IMR-90 (cell line): Measurements from ENCODE around the gene PDE8B. TPM values are rescaled to one million over a fixed set of nuclear protein-coding genes. Genes with fewer than 3 reads are reported as not detected.

ENCODE experiments used
- ATAC-seq: fragments of 200-7000 bp; cut with Tn5 transposase; 2 replicates; pipeline ENCODE4 v1.9.1; 2020; ENCODE audit warnings: low read depth, mild to moderate bottlenecking, moderate library complexity
- BruUV-seq: library from RNA; stranded (reverse); fragments of 400-500 nt; replicated peaks from 2 replicates; lab custom pipeline; 2021; lab: Mats Ljungman, UMichigan
- CTCF ChIA-PET: fragments of 300-600 bp; formaldehyde crosslinking; extraction: SDS; loops from one replicate; lab custom pipeline; 2021; ENCODE audit warnings: antibody characterized with exemption; lab: Yijun Ruan, JAX
- POLR2A ChIA-PET: fragments of 300-600 bp; sonication (Branson Sonifier 250); formaldehyde crosslinking; loops from one replicate; lab custom pipeline; 2022; ENCODE audit warnings: antibody characterized with exemption; ENCODE audit not compliant: unreplicated experiment; lab: Charles Lee
- DNase-seq: peaks from one replicate; pipeline ENCODE4 v3.0.0; 2013
- H2AFZ ChIP-seq: replicated peaks from 2 replicates; pipeline ENCODE3; 2013; ENCODE audit warnings: low read length, mild to moderate bottlenecking; ENCODE audit not compliant: poor library complexity
- H2AK5ac ChIP-seq: 2 replicates; pipeline ENCODE4 v1.6.1; 2013; ENCODE audit warnings: low read depth, low read length, inconsistent platforms
- H2AK9ac ChIP-seq: replicated peaks from 2 replicates; pipeline ENCODE3; 2013; ENCODE audit warnings: mild to moderate bottlenecking, low read depth, low read length, moderate library complexity; ENCODE audit not compliant: poor library complexity
- H2BK120ac ChIP-seq: 2 replicates; pipeline ENCODE4 v1.6.1; 2013; ENCODE audit warnings: low read depth, low read length, inconsistent platforms
- H2BK15ac ChIP-seq: 3 replicates; pipeline ENCODE4 v1.6.1; 2013; ENCODE audit warnings: low read depth, low read length, inconsistent platforms
- H2BK20ac ChIP-seq: 2 replicates; pipeline ENCODE4 v1.6.1; 2013; ENCODE audit warnings: low read depth, mild to moderate bottlenecking, inconsistent platforms, low read length, moderate library complexity
- H2BK5ac ChIP-seq: 2 replicates; pipeline ENCODE4 v1.6.1; 2013; ENCODE audit warnings: mild to moderate bottlenecking, low read depth, low read length, inconsistent platforms; ENCODE audit not compliant: poor library complexity, severe bottlenecking
- H3K14ac ChIP-seq: replicated peaks from 2 replicates; pipeline ENCODE4 v1.6.1; 2013; ENCODE audit warnings: low read depth, low read length, inconsistent platforms
- H3K18ac ChIP-seq: 2 replicates; pipeline ENCODE4 v1.6.1; 2013; ENCODE audit warnings: low read depth, low read length, control low read depth
- H3K23ac ChIP-seq: 2 replicates; pipeline ENCODE4 v1.6.1; 2013; ENCODE audit warnings: low read depth, low read length, inconsistent platforms
- H3K27ac ChIP-seq: 2 replicates; pipeline ENCODE4 v1.5.1; 2013; ENCODE audit warnings: mild to moderate bottlenecking, control low read depth, low read length; ENCODE audit not compliant: insufficient read depth
- H3K27me3 ChIP-seq: 2 replicates; pipeline ENCODE4 v1.6.1; 2013; ENCODE audit warnings: low read length; ENCODE audit not compliant: control insufficient read depth, insufficient read depth
- H3K36me3 ChIP-seq: 2 replicates; pipeline ENCODE4 v1.6.1; 2013; ENCODE audit warnings: low read length, mixed read lengths; ENCODE audit not compliant: control insufficient read depth, insufficient read depth
- H3K4ac ChIP-seq: 2 replicates; pipeline ENCODE4 v1.6.1; 2013; ENCODE audit warnings: low read depth, low read length, inconsistent platforms
- H3K4me1 ChIP-seq: 2 replicates; pipeline ENCODE4 v1.6.1; 2013; ENCODE audit warnings: low read length, mixed read lengths; ENCODE audit not compliant: control insufficient read depth, insufficient read depth
- H3K4me2 ChIP-seq: 2 replicates; pipeline ENCODE4 v1.6.1; 2013; ENCODE audit warnings: low read depth, mild to moderate bottlenecking, control low read depth, low read length, moderate library complexity
- H3K4me3 ChIP-seq: 2 replicates; pipeline ENCODE4 v1.5.1; 2013; ENCODE audit warnings: low read depth, mild to moderate bottlenecking, control low read depth, low read length, moderate library complexity; ENCODE audit not compliant: insufficient read depth
- H3K56ac ChIP-seq: 2 replicates; pipeline ENCODE4 v1.6.1; 2013; ENCODE audit warnings: low read length, inconsistent platforms; ENCODE audit not compliant: insufficient read depth; ENCODE audit errors: extremely low read depth
- H3K79me1 ChIP-seq, 2 experiments: 2 replicates each; pipeline ENCODE4 v1.6.1; 2013; ENCODE audit warnings: low read length in 2 of 2, inconsistent platforms in 1 of 2, low read depth in 1 of 2
- H3K9ac ChIP-seq: 2 replicates; pipeline ENCODE4 v1.6.1; 2013; ENCODE audit warnings: low read depth, low read length, control low read depth
- H3K9me1 ChIP-seq: 2 replicates; pipeline ENCODE4 v1.6.1; 2013; ENCODE audit warnings: low read length, inconsistent platforms; ENCODE audit not compliant: insufficient read depth
- H3K9me3 ChIP-seq: 2 replicates; pipeline ENCODE4 v1.6.1; 2013; ENCODE audit warnings: low read length; ENCODE audit not compliant: control insufficient read depth, insufficient read depth
- H4K20me1 ChIP-seq: 2 replicates; pipeline ENCODE4 v1.6.1; 2013; ENCODE audit warnings: low read length, inconsistent platforms; ENCODE audit not compliant: insufficient read depth
- H4K5ac ChIP-seq: 2 replicates; pipeline ENCODE4 v1.6.1; 2013; ENCODE audit warnings: mild to moderate bottlenecking, low read depth, low read length, control low read depth
- H4K8ac ChIP-seq, 2 experiments: 2 replicates each; pipeline ENCODE4 v1.6.1; 2013; ENCODE audit warnings: low read depth in 2 of 2, low read length in 2 of 2, control low read depth in 1 of 2, inconsistent platforms in 1 of 2
- H4K91ac ChIP-seq: 2 replicates; pipeline ENCODE4 v1.6.1; 2013; ENCODE audit warnings: low read depth, low read length, inconsistent platforms; ENCODE audit not compliant: insufficient read depth
- BHLHE40 ChIP-seq: fragments of 150-350 bp; IDR thresholded peaks from 2 replicates; pipeline ENCODE4 v1.6.1; 2016; ENCODE audit warnings: mild to moderate bottlenecking, low read depth, low read length
- CHD1 ChIP-seq: IDR thresholded peaks from 2 replicates; pipeline ENCODE4 v1.6.1; 2012; ENCODE audit warnings: low read depth, low read length, improper control_type of control experiment
- POLR2A ChIP-seq: IDR thresholded peaks from 2 replicates; pipeline ENCODE4 v1.6.1; 2012; ENCODE audit warnings: mild to moderate bottlenecking, low read depth, low read length
- RAD21 ChIP-seq: IDR thresholded peaks from 2 replicates; pipeline ENCODE4 v1.6.1; 2012; ENCODE audit warnings: low read length, improper control_type of control experiment
- RFX5 ChIP-seq: IDR thresholded peaks from 2 replicates; pipeline ENCODE4 v1.8.0; 2012; ENCODE audit warnings: low read depth, mild to moderate bottlenecking, low read length, moderate library complexity
- WGBS, 2 experiments: methylation state at CpG; one replicate each; pipeline versions ENCODE4 v1.1.5 to v1.1.7; 2013; ENCODE audit warnings: missing lambda C conversion rate in 2 of 2; ENCODE audit not compliant: insufficient read length in 1 of 2; ENCODE audit errors: extremely low coverage in 2 of 2; 5-methylcytosine and 5-hydroxymethylcytosine counted together
- dilution Hi-C: fragments of 300-500 bp; cut with HindIII; formaldehyde crosslinking; loops from one replicate; pipeline ENCODE4 v1.14.3; 2018; ENCODE audit warnings: low sequenced_read_pairs; ENCODE audit not compliant: unreplicated experiment
- in situ Hi-C: fragments of 300-500 bp; cut with MboI; formaldehyde crosslinking; loops from 3 replicates; pipeline ENCODE4 v1.14.3; 2019; ENCODE audit warnings: low sequenced_read_pairs, inconsistent platforms, mixed read lengths
- intact Hi-C: fragments of 100-400 bp; cut with micrococcal nuclease; formaldehyde crosslinking; loops from 2 replicates; pipeline ENCODE4 v1.10.0; 2022
- polyA plus RNA-seq, 3 experiments: library from polyadenylated mRNA; depleted of rRNA; stranded (reverse); fragments of >200 nt; gene quantifications; 2 replicates each; pipeline ENCODE4 v1.2.3, GENCODE V29; 2012; ENCODE audit warnings: low replicate concordance in 1 of 3
- total RNA-seq: library from RNA; depleted of rRNA; stranded (reverse); fragments of >200 nt; gene quantifications from 2 replicates; pipeline ENCODE4 v1.2.3, GENCODE V29; 2012

The PDE8B gene
- total and polyA plus RNA-seq, 2 of the 4 experiments (the other 2 are of a cell fraction), result under 0.01 to 0.03 TPM

- no CpG with 5 or more reads among the region's 4 CpGs for WGBS, 2 experiments
- H3K4me1 ChIP-seq, result no peaks in the 10 kb centered on the region; the same call in 1 of the 2 replicates
- intact Hi-C loops (no loop called here), in situ Hi-C loops (no loop called here), dilution Hi-C loops (no loop called here)
- H3K14ac ChIP-seq, result no peak overlapping the region
- no peak overlapping the region for H3K4me3 ChIP-seq
- H3K4me2 ChIP-seq, result no peak overlapping the region
- TF ChIP-seq RAD21 (no peak), BHLHE40 (no peak), RFX5 (no peak), POLR2A (no peak), CHD1 (no peak)
- H4K8ac ChIP-seq, result no peak overlapping the region
- H3K27me3 ChIP-seq, result peaks cover 33% of the 10 kb centered on the region
- no peak overlapping the region for H2AFZ ChIP-seq
- no peak overlapping the region for H3K9ac ChIP-seq
- POLR2A ChIA-PET, result no interaction called here
- no peaks in the 10 kb centered on the region for H3K36me3 ChIP-seq
- H2BK5ac ChIP-seq, result no peak overlapping the region
- H4K91ac ChIP-seq, result no peak overlapping the region
- DNase-seq (no peak), ATAC-seq (no peak)
- H2BK20ac ChIP-seq, result no peak overlapping the region
- no peaks in the 10 kb centered on the region for H3K9me3 ChIP-seq
- H2AK9ac ChIP-seq, result no peak overlapping the region
- no peak overlapping the region for H3K18ac ChIP-seq
- no peak overlapping the region for H2BK15ac ChIP-seq
- CTCF ChIA-PET, result interaction anchor here (0.6 kb wide), 1 partner anchor 21 kb away, joined by 3 read pairs; no protein-coding TSS in a partner anchor
- H3K56ac ChIP-seq, result no peak overlapping the region
- H2AK5ac ChIP-seq, result no peak overlapping the region
- no peaks in the 10 kb centered on the region for H4K20me1 ChIP-seq
- no peak overlapping the region for H2BK120ac ChIP-seq
- no peak overlapping the region for H4K5ac ChIP-seq
- no peak overlapping the region for H3K27ac ChIP-seq
- no peak overlapping the region; the same call in 1 of the 2 replicates for H3K23ac ChIP-seq
- BruUV-seq, result no TSS peak
- no peaks in the 10 kb centered on the region for H3K79me1 ChIP-seq
- H3K4ac ChIP-seq, result no peak overlapping the region
- H3K9me1 ChIP-seq, result no peaks in the 10 kb centered on the region
Measured at GRCh38 chr5:77223653-77224052, 13.2 kb downstream of the PDE8B start.
